Activated CD8-positive, alpha-beta memory T cell treated with anti-CD3 and anti-CD28 coated beads for 48 hours (primary cell): ENCODE results near the gene NYAP2.

Experiments
- DNase-seq, 3 experiments: peaks; one replicate each; pipeline ENCODE4 v3.0.0-alpha.2; 2020; ENCODE audit warnings: low read depth in 2 of 3, low spot score in 2 of 3

Gene NYAP2

GRCh38 chr2:225479386-225479785, 79.9 kb downstream of the NYAP2 start:
- no peak for DNase-seq

- no peak for DNase-seq
Observed at GRCh38 chr2:225484751-225485150, 85.2 kb downstream of the NYAP2 start.

- no peak for DNase-seq
Observed at GRCh38 chr2:225486236-225486635, 86.7 kb downstream of the NYAP2 start.

- DNase-seq = no peak
Observed at GRCh38 chr2:225487878-225488416, 88.4 kb downstream of the NYAP2 start.

- DNase-seq = no peak
Observed at GRCh38 chr2:225488743-225489142, 89.2 kb downstream of the NYAP2 start.

- DNase-seq = no peak
Observed at GRCh38 chr2:225493420-225494099, 94.0 kb downstream of the NYAP2 start.

GRCh38 chr2:225494100-225494459, 94.6 kb downstream of the NYAP2 start:
- DNase-seq = no peak

GRCh38 chr2:225495706-225496105, 96.2 kb downstream of the NYAP2 start:
- no peak for DNase-seq

- no peak for DNase-seq
Observed at GRCh38 chr2:225496568-225496967, 97.1 kb downstream of the NYAP2 start.

- no peak for DNase-seq
Observed at GRCh38 chr2:225497166-225497565, 97.7 kb downstream of the NYAP2 start.

GRCh38 chr2:225501022-225501421, 101.5 kb downstream of the NYAP2 start:
- DNase-seq = no peak

- DNase-seq = no peak
Observed at GRCh38 chr2:225502971-225503370, 103.5 kb downstream of the NYAP2 start.

GRCh38 chr2:225510796-225511195, 111.3 kb downstream of the NYAP2 start:
- no peak for DNase-seq

- no peak for DNase-seq
Observed at GRCh38 chr2:225512469-225512868, 113.0 kb downstream of the NYAP2 start.

- no peak for DNase-seq
Observed at GRCh38 chr2:225512876-225513540, 113.5 kb downstream of the NYAP2 start.

GRCh38 chr2:225515033-225515432, 115.5 kb downstream of the NYAP2 start:
- DNase-seq = no peak

- DNase-seq = no peak
Observed at GRCh38 chr2:225526760-225527390, 127.4 kb downstream of the NYAP2 start.

- DNase-seq = no peak
Observed at GRCh38 chr2:225531559-225531958, 132.0 kb downstream of the NYAP2 start.

GRCh38 chr2:225532096-225532495, 132.6 kb downstream of the NYAP2 start:
- no peak for DNase-seq

- no peak for DNase-seq
Observed at GRCh38 chr2:225534037-225534436, 134.5 kb downstream of the NYAP2 start.

GRCh38 chr2:225534697-225535096, 135.2 kb downstream of the NYAP2 start:
- no peak for DNase-seq

GRCh38 chr2:225536036-225536435, 136.5 kb downstream of the NYAP2 start:
- DNase-seq = no peak
